Esophagus muscularis mucosa (tissue), 3 donors: ENCODE measurements around the gene CCNJL.

Experiments
- CTCF ChIP-seq, 3 experiments: fragments of 200-600 bp in 2 of 3; fragments of 450-650 bp in 1 of 3; sonication (generic) in 2 of 3; IDR thresholded peaks; one replicate each; pipeline ENCODE4 v1.5.1; 2017 to 2019; ENCODE audit warnings: antibody characterized with exemption in 3 of 3, mild to moderate bottlenecking in 2 of 3, moderate library complexity in 1 of 3
- POLR2AphosphoS5 ChIP-seq, 2 donors: sonication (generic); formaldehyde crosslinking; IDR thresholded peaks; one replicate each; pipeline ENCODE4 v1.6.1; 2017; ENCODE audit warnings: antibody characterized with exemption in 2 of 2

GRCh38 chr5:160361624-160362228 lies 49.4 kb upstream of the CCNJL start:
- TF ChIP-seq POLR2AphosphoS5 (IDR thresholded peaks at IDR 0.05) (no peak), CTCF (IDR thresholded peaks at IDR 0.05) (no peak)
